ENCODE data around the gene C19orf73. TPM values are rescaled to one million over a fixed set of nuclear protein-coding genes. Genes with fewer than 3 reads are reported as not detected.
A peak's percentile ranks its signal among the peaks of the same experiment; 100 is the strongest.

C19orf73 gene
- total and polyA plus RNA-seq, 9 of the 15 experiments (the other 6 are each of a cell fraction or from before 2014, with no cell fraction given): 0.08 to 7.4 (median 1.4) TPM

DNA sequence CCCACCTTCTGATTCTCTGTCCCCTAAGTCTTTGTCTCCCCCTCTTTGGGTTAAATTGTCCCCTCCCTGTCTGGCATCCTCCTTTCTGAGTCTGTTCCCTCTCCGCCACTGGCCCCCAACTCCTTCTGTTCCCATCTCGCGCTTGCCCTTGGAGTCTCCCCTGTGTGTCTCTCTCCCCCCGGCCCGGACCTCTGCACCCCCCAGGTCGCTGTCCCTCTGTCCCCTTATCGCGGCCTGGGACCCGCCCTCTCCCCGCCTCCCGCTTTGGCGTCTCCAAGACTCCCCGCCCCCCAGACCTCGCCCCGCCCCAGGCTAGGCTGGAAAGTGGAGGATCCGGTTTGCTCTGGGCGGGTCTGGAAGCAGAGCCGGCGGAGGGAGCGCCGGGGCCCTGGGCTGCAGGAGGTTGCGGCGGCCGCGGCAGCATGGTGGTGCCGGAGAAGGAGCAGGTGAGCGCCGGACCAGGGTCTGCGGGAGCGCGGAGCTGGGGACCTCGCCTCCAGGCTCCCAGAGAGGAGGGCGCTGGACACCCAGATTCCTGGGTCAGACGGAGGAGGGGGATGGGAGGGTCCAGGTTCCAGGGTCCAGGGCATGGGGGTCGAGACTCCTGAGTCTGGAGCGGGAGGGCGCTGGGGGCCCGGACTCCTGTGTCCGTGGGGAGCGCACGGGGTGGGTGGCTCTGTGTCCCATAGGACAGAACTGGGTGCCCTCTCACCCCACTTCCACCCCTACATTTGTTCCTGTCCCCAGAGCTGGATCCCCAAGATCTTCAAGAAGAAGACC, 38.7 kb upstream of the C19orf73 start, which contains the start of gene TRPM4 (continued):
- 0 out of 2 replicates have a peak, but pooled peaks have one; percentile 20 for TF ChIP-seq ETV1 (tag; conservative IDR thresholded peaks at IDR 0.05; ENCODE audit: low read depth)
- TF ChIP-seq ZNF551 (CRISPR knock-in tag; IDR thresholded peaks at IDR 0.05): no peak
- TF ChIP-seq TCF3 (CRISPR knock-in tag; IDR thresholded peaks at IDR 0.05): no peak
- TF ChIP-seq EWSR1 (IDR thresholded peaks at IDR 0.05; ENCODE audit: borderline replicate concordance, low read depth, partially characterized antibody): no peak
- TF ChIP-seq, protein P1, sequence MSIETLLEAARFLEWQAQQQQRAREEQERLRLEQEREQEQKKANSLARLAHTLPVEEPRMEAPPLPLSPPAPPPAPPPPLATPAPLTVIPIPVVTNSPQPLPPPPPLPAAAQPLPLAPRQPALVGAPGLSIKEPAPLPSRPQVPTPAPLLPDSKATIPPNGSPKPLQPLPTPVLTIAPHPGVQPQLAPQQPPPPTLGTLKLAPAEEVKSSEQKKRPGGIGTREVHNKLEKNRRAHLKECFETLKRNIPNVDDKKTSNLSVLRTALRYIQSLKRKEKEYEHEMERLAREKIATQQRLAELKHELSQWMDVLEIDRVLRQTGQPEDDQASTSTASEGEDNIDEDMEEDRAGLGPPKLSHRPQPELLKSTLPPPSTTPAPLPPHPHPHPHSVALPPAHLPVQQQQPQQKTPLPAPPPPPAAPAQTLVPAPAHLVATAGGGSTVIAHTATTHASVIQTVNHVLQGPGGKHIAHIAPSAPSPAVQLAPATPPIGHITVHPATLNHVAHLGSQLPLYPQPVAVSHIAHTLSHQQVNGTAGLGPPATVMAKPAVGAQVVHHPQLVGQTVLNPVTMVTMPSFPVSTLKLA (conservative IDR thresholded peaks at IDR 0.05): peak; percentile 58 to 79
- TF ChIP-seq, protein P2, sequence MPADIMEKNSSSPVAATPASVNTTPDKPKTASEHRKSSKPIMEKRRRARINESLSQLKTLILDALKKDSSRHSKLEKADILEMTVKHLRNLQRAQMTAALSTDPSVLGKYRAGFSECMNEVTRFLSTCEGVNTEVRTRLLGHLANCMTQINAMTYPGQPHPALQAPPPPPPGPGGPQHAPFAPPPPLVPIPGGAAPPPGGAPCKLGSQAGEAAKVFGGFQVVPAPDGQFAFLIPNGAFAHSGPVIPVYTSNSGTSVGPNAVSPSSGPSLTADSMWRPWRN (IDR thresholded peaks at IDR 0.05; ENCODE audit: low read depth): no peak
- TF ChIP-seq, protein P3, sequence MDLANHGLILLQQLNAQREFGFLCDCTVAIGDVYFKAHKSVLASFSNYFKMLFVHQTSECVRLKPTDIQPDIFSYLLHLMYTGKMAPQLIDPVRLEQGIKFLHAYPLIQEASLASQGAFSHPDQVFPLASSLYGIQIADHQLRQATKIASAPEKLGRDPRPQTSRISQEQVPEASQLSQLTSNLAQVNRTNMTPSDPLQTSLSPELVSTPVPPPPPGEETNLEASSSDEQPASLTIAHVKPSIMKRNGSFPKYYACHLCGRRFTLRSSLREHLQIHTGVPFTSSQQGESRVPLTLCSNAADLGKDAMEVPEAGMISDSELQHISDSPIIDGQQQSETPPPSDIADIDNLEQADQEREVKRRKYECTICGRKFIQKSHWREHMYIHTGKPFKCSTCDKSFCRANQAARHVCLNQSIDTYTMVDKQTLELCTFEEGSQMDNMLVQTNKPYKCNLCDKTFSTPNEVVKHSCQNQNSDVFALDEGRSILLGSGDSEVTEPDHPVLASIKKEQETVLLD (IDR thresholded peaks at IDR 0.05): 0 out of 2 replicates have a peak, but pooled peaks have one; percentile 27
- no peak for TF ChIP-seq RBM14 (IDR thresholded peaks at IDR 0.05; ENCODE audit: borderline replicate concordance, insufficient read depth, low read depth, low read length)
- no peak for TF ChIP-seq ASH1L (IDR thresholded peaks at IDR 0.05; ENCODE audit: borderline replicate concordance, low read depth, partially characterized antibody)
- peak; percentile 87 for TF ChIP-seq POLR2B (IDR thresholded peaks at IDR 0.05; ENCODE audit: low read depth, partially characterized antibody)
- TF ChIP-seq NFXL1 (CRISPR knock-in tag; IDR thresholded peaks at IDR 0.05): no peak
- peak; percentile 78 for TF ChIP-seq PCBP1 (IDR thresholded peaks at IDR 0.05; ENCODE audit: low read depth, low read length, poor library complexity, severe bottlenecking)
- TF ChIP-seq FOS (IDR thresholded peaks at IDR 0.05; ENCODE audit: extremely low read depth, insufficient read length): no peak
- TF ChIP-seq KDM5B (IDR thresholded peaks at IDR 0.05; ENCODE audit: insufficient replicate concordance, low read depth, low read length): peak; percentile 94

All from K562 (cell line).